Left colon (tissue), 2 donors: ENCODE data around the gene SEZ6. TPM values are rescaled to one million over a fixed set of nuclear protein-coding genes. Genes with fewer than 3 reads are reported as not detected.
A peak's percentile ranks its signal among the peaks of the same experiment; 100 is the strongest.

Experiments used
- ATAC-seq: fragments of 200-7000 bp; cut with Tn5 transposase; one replicate; pipeline ENCODE4 v1.9.1; 2020; ENCODE audit warnings: mild to moderate bottlenecking, moderate library complexity
- DNase-seq, 2 donors: peaks; one replicate each; pipeline ENCODE4 v3.0.0-alpha.2; 2020
- intact Hi-C, 2 donors: fragments of 100-400 bp; cut with DNase I in 1 of 2; cut with micrococcal nuclease in 1 of 2; formaldehyde crosslinking; loops; one replicate each; pipeline versions ENCODE4 v1.11.2 to v1.14.0; 2022; cut with DNase I, micrococcal nuclease
- total RNA-seq, 2 donors: library from RNA; stranded (reverse); fragmentation: NEBNext Ultra II Directional; extraction: Animal tissue kit (Norgen Biotek cat#: 25700); gene quantifications; one replicate each; pipeline ENCODE4 v1.2.1, GENCODE V29; 2021
- donor health status: DM: no; HTN: no; CAD: no.
- donor health status: DM: yes; HTN: yes; CAD: no.

Gene SEZ6
- total RNA-seq, 2 donors from 2014 or later, result 0.46 to 0.81 TPM

- DNase-seq (no peak), ATAC-seq (no peak)
- intact Hi-C loops, result loop anchor here in 1 of 2 donors (5.0 kb wide), 1 partner anchor 149 kb away; no protein-coding TSS in a partner anchor
Observed at GRCh38 chr17:28963055-28963611, 42.7 kb downstream of the SEZ6 start.

DNA sequence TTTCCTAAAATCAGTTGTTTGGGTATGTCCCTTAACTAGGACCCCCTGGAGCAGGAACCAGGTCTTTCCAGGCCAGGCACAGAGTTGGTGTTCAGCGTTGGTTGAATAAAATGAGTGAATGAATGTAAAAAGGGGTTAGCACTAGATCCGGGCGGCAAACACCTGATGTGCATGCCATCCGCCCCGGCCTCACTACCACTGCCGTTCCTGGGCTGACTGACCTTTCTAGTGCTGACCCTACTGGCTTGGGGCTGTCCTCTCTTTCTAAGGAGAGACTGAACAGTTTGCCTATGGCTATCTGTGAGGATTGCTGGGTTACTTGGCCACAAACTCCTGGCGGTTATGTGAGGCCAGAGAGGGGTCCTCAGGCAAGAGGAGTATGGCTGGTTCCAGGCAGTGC is 44.4 kb downstream of the SEZ6 start:
- intact Hi-C loops, result loop anchor here in 1 of 2 donors (5.0 kb wide), 1 partner anchor 151 kb away; no protein-coding TSS in a partner anchor
- ATAC-seq (no peak), DNase-seq (no peak)

DNA sequence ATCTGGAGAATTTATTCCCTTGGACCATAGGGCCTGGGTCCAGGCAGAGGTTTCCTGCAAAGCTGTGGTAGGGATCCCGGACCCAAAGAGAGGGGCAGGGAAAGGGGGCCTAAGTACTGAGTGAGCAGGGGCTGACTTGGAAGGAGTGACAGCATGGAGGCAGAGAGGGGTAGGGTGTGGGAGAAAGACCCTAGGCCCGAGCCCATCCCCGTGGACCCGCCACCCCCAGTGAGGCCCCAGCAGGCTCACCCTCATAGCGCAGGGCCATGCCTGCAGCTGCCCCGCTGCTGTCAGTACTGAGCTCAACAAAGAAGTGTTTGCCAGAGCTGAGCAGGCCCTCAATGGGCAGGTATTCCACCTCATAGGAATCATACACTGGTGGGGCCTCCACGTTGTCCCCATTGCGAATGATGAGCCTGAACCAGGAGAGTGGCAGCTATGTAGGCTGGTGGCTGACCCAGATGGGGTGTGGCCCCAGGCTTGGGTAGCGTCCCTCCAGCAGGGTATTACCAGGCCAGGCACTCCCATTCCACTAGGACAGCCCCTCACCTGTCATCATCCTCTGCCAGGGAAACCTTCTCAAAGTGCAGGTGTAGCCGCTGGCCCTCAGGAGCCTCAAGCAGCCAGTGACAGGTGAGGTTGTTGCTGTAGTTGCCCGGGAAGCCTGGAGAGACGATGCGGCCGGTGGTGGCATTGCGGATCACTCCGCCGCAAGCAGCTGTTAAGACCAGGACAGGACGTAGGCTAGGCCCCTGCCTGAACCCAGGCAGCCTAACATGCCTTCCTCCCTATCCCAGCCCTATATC is 45.4 kb downstream of the SEZ6 start:
- no peak for DNase-seq
- ATAC-seq, result no peak
- intact Hi-C loops, result loop anchor here in 1 of 2 donors (5.0 kb wide), 1 partner anchor 152 kb away; no protein-coding TSS in a partner anchor

- ATAC-seq (no peak), DNase-seq (no peak)
- intact Hi-C loops, result no loop called here
Observed at GRCh38 chr17:28959471-28959871, 46.4 kb downstream of the SEZ6 start.

- DNase-seq (no peak), ATAC-seq (no peak)
- intact Hi-C loops, result no loop called here
Observed at GRCh38 chr17:28958820-28959455, 46.9 kb downstream of the SEZ6 start.

GRCh38 chr17:28957992-28958355 is 47.9 kb downstream of the SEZ6 start:
- ATAC-seq (no peak), DNase-seq (no peak)
- intact Hi-C loops, result no loop called here

DNA sequence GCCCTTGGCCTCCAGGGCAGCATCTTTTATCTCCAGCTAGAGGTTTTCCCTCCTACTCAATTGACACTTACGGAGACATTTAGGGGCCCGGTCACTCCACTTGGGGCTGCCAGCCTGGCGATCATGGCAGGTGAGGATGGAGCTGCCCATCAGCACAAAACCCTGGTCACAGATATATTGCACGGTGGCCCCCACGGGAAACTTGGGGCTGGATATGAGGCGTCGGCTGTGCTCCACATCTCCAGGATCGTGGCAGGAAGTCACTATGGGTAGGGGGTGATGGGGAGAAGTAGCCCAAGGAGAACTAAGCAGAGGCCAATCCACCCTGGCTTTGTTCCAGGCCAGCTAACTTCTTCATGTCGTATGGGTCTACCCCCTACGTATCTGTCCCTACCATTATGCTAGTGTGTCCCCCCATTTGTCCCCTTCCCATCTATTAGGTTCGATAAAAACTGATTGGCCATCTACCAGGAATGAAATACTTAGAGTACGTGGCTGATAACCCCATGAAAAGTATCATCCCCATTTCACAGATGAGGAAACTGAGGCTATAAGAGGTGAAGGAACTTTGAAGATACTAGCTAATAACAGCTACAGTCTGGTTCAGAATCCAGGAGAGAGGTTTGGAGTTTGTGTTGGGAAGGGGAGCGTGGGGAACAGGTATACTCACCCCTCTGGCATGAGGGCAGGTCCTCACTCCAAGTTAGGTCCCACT is 48.4 kb downstream of the SEZ6 start:
- ATAC-seq (no peak), DNase-seq (no peak)
- intact Hi-C loops, result no loop called here

GRCh38 chr17:28956861-28957260 is 49.0 kb downstream of the SEZ6 start:
- intact Hi-C loops, result no loop called here
- DNase-seq (no peak), ATAC-seq (no peak)

- intact Hi-C loops, result no loop called here
- ATAC-seq, result no peak
- DNase-seq, result no peak
Observed at GRCh38 chr17:28956112-28956511, 49.7 kb downstream of the SEZ6 start.

DNA sequence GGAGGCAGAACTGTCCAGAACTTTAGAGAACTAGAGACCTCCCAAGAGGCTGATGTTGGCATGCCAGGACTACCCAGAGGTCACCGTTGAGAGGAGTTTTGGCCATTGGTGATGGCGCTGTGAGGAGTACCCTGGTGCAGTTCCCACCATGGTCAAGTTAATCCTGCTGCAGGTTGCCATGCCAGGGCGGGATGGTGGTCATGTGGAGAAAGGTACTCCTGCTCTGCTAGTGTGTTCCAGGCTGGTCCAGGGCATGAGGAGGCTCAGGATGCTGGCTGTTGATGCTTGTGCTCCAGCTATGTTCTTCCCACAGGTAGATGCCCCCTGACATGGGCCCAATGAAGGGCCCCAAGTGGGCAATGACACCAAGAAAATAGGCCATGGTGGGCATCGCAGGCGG is 50.4 kb downstream of the SEZ6 start:
- ATAC-seq (no peak), DNase-seq (no peak)
- intact Hi-C loops, result no loop called here

- ATAC-seq (no peak), DNase-seq (no peak)
- intact Hi-C loops, result no loop called here
Observed at GRCh38 chr17:28954886-28955285, 50.9 kb downstream of the SEZ6 start.

GRCh38 chr17:28953444-28954118 is 52.3 kb downstream of the SEZ6 start:
- DNase-seq (peak; percentile 24 to 58), ATAC-seq (no peak)
- intact Hi-C loops, result no loop called here

DNA sequence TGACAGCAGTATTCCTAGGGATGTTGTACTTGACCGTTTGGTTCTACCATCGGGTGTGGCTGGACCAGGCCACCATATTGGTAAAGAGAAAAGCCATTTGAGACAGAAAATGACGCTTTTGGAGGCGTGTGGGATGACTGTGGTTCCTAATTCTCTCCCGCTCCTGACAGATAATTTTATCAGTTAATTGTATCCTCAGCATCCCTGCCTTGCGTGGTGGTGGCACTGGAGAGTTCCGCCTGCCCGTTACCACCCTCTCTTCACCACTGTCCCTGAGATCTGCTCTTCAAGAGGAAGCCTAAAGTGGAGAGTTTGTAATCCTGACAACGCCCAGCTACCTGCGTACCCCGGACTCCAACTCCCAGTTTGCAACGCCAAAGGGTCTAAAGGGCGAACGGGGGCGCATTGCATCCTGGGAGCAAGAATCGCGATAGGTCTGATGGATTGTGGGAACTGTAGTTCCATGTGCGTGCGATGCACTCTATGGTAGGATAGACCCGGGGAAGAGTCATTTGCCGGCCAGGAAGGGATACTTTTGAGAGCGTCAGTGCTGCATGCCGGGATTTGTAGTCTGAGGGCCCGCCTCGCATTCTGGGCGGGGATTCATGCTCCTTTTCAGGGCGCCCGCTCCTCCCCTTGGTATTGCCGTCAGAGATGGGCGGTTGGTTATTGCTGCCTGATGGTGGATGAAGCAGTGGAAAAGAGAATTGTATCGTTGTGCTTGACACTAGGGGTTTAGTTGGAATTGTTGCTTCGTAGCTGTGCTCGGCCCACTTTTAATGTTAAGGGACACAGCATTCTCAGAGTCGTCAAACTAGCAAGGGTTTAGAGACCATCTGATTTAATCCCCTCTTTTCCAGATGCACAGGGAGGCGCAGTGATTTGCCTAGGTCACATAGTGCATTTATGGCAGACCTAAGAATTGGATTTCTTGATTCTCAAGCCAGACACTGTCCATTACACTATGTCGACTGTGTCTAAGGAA is 53.5 kb downstream of the SEZ6 start:
- DNase-seq, result peak; percentile 94 to 99
- peak; percentile 71 for ATAC-seq
- intact Hi-C loops, result no loop called here

- ATAC-seq (peak; percentile 70), DNase-seq (peak; percentile 99 to 100)
- intact Hi-C loops, result no loop called here
Observed at GRCh38 chr17:28951428-28951990, 54.3 kb downstream of the SEZ6 start, which contains the start of gene PHF12. Gene PHF12, minus strand, starts transcription at chr17:28951518. Its CDS starts 558 bp downstream, at chr17:28950960.

DNA sequence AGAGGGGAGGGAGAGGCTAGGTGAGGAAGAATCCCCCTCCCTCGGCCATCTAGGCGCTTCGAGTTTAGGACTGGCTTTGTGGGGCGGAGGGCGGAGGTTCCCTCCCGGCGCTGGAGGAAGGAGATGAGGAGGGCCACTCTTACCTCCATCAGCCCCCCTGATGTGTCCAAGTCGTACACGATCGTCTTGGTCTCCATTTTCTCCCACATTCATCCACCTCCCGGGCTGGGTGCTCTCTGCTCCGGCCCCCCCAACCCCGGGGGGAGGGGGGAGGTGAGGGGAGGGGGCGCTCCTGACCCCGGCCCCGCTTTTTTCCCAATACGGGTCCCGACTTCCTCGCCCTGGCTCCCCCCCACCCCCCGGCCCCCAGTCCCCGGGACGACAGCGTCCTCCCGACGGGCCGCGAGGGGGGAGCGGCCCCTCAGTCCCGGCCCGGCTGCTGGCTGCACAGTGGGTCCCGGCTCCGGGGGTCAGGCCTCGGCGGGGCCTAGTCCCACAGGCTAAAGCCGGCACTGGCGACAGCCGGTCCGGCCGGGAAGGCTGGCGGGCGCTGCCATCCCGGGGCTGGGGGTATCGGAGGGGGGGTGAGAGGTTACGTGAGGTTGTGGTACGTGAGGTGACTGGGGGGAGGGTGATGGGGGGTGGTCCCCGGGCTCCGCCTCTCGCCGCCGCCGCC is 54.9 kb downstream of the SEZ6 start:
- peak; percentile 1 for ATAC-seq
- DNase-seq, result no peak
- intact Hi-C loops, result no loop called here

GRCh38 chr17:28950017-28950751 is 55.6 kb downstream of the SEZ6 start:
- no peak for ATAC-seq
- peak; percentile 67 to 74 for DNase-seq
- intact Hi-C loops, result no loop called here
